SK-N-SH treated with all-trans-retinoic acid at 6 μM for 48 hours (cell line): ENCODE data around the gene CABLES1.

Experiments
- ATAC-seq: fragments of 200-7000 bp; cut with Tn5 transposase; 3 replicates; pipeline ENCODE4 v1.9.1; 2020; ENCODE audit warnings: mild to moderate bottlenecking, moderate library complexity
- ARNTL ChIP-seq: fragments of 450-650 bp; formaldehyde crosslinking; IDR thresholded peaks from 2 replicates; pipeline ENCODE4 v1.5.0; 2020; ENCODE audit warnings: low read depth, mild to moderate bottlenecking, moderate library complexity, borderline replicate concordance
- BACH2 ChIP-seq: fragments of 250-450 bp; sonication (Bioruptor Pico); IDR thresholded peaks from 2 replicates; pipeline ENCODE4 v1.9.0; 2021; ENCODE audit warnings: mild to moderate bottlenecking, borderline replicate concordance
- CSDC2 ChIP-seq: fragments of 250-450 bp; sonication (Bioruptor Pico); IDR thresholded peaks from 2 replicates; pipeline ENCODE4 v1.5.0; 2020; ENCODE audit warnings: mild to moderate bottlenecking, moderate library complexity
- CSRNP3 ChIP-seq: fragments of 250-450 bp; sonication (Bioruptor Pico); IDR thresholded peaks from 2 replicates; pipeline ENCODE4 v1.5.1; 2021; ENCODE audit warnings: mild to moderate bottlenecking, moderate library complexity
- ESRRG ChIP-seq: fragments of 250-450 bp; sonication (Bioruptor Pico); IDR thresholded peaks from 2 replicates; pipeline ENCODE4 v1.6.1; 2021; ENCODE audit warnings: mild to moderate bottlenecking
- GLIS3 ChIP-seq: fragments of 250-450 bp; sonication (Bioruptor Pico); IDR thresholded peaks from 2 replicates; pipeline ENCODE4 v1.5.0; 2020; ENCODE audit warnings: mild to moderate bottlenecking, moderate library complexity
- ISL1 ChIP-seq: fragments of 250-450 bp; sonication (Bioruptor Pico); IDR thresholded peaks from 2 replicates; pipeline ENCODE4 v2.1.2; 2022; ENCODE audit warnings: mild to moderate bottlenecking, moderate library complexity
- OSR1 ChIP-seq: fragments of 250-450 bp; sonication (Bioruptor Pico); IDR thresholded peaks from 2 replicates; pipeline ENCODE4 v1.8.0; 2022; ENCODE audit warnings: moderate library complexity, mild to moderate bottlenecking, inconsistent platforms
- PATZ1 ChIP-seq: fragments of 250-450 bp; sonication (Bioruptor Pico); IDR thresholded peaks from 2 replicates; pipeline ENCODE4 v1.8.0; 2020; ENCODE audit warnings: mild to moderate bottlenecking, moderate library complexity, borderline replicate concordance
- POU6F1 ChIP-seq: fragments of 250-450 bp; sonication (Bioruptor Pico); IDR thresholded peaks from 2 replicates; pipeline ENCODE4 v1.8.0; 2021; ENCODE audit warnings: low read depth, mild to moderate bottlenecking, moderate library complexity, borderline replicate concordance
- PPARA ChIP-seq: fragments of 250-450 bp; sonication (Bioruptor Pico); IDR thresholded peaks from 2 replicates; pipeline ENCODE4 v1.5.0; 2020; ENCODE audit warnings: mild to moderate bottlenecking, borderline replicate concordance
- RARB ChIP-seq: fragments of 250-450 bp; sonication (Bioruptor Pico); IDR thresholded peaks from 2 replicates; pipeline ENCODE4 v1.8.0; 2021; ENCODE audit warnings: mild to moderate bottlenecking, moderate library complexity
- SNAI2 ChIP-seq: fragments of 250-450 bp; sonication (Bioruptor Pico); IDR thresholded peaks from 2 replicates; pipeline ENCODE4 v1.5.0; 2020; ENCODE audit warnings: mild to moderate bottlenecking, moderate library complexity
- TCF4 ChIP-seq: fragments of 250-450 bp; sonication (Bioruptor Pico); IDR thresholded peaks from 2 replicates; pipeline ENCODE4 v1.8.0; 2021; ENCODE audit warnings: mild to moderate bottlenecking, moderate library complexity, borderline replicate concordance
- TOX ChIP-seq: fragments of 250-450 bp; sonication (Bioruptor Pico); IDR thresholded peaks from 2 replicates; pipeline ENCODE4 v1.8.0; 2021; ENCODE audit warnings: mild to moderate bottlenecking, moderate library complexity, borderline replicate concordance
- ZC3H10 ChIP-seq: fragments of 250-450 bp; sonication (Bioruptor Pico); IDR thresholded peaks from 2 replicates; pipeline ENCODE4 v1.5.1; 2021; ENCODE audit warnings: mild to moderate bottlenecking, moderate library complexity
- ZFP3 ChIP-seq: fragments of 250-450 bp; sonication (Bioruptor Pico); IDR thresholded peaks from 2 replicates; pipeline ENCODE4 v1.5.0; 2020; ENCODE audit warnings: mild to moderate bottlenecking, moderate library complexity
- ZFP30 ChIP-seq: fragments of 450-650 bp; formaldehyde crosslinking; IDR thresholded peaks from 2 replicates; pipeline ENCODE4 v1.5.0; 2022; ENCODE audit warnings: mild to moderate bottlenecking, moderate library complexity
- ZNF565 ChIP-seq: fragments of 450-650 bp; formaldehyde crosslinking; conservative IDR thresholded peaks from 2 replicates; pipeline ENCODE4 v1.5.0; 2020; ENCODE audit warnings: low read depth, mild to moderate bottlenecking, moderate library complexity
- ZNF70 ChIP-seq: fragments of 450-650 bp; formaldehyde crosslinking; IDR thresholded peaks from 2 replicates; pipeline ENCODE4 v1.5.0; 2020; ENCODE audit warnings: mild to moderate bottlenecking, moderate library complexity
- ZNF8 ChIP-seq: fragments of 450-650 bp; formaldehyde crosslinking; IDR thresholded peaks from 2 replicates; pipeline ENCODE4 v1.5.0; 2020; ENCODE audit warnings: mild to moderate bottlenecking, moderate library complexity

Gene CABLES1

GRCh38 chr18:23122334-23123229 lies 12.7 kb upstream of the CABLES1 start:
- no peak for TF ChIP-seq RARB (CRISPR knock-in tag)
- no peak for ATAC-seq

- no peak for ATAC-seq
Observed at GRCh38 chr18:23126376-23127056, 8.8 kb upstream of the CABLES1 start.

DNA sequence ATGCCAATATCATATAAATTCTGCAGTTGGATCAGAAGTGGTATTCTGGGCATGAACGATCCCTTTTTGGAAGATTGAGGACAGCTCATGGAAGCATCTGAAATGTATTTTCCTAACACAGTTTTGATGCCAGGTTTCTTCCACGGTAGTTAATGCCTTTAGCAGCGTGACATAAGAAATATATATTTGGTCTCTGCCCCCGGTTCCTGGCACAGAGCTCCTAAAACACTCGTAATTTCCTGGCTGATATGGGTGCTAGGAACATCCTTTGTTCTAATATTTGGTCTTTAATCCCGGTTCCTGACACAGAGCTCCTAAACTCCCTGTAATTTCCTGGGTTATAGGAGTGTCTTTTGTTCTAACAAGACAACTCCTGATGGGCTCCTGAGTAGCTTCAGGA lies 8.2 kb upstream of the CABLES1 start:
- TF ChIP-seq ZFP3 (CRISPR knock-in tag) (no peak), CSRNP3 (no peak), BACH2 (CRISPR knock-in tag) (no peak), ZNF8 (CRISPR knock-in tag) (no peak), ISL1 (no peak), ZNF565 (CRISPR knock-in tag) (no peak), ZNF70 (no peak), PATZ1 (CRISPR knock-in tag) (no peak), PPARA (CRISPR knock-in tag) (no peak), TOX (CRISPR knock-in tag) (no peak), ARNTL (CRISPR knock-in tag) (no peak), ZC3H10 (no peak), ESRRG (CRISPR knock-in tag) (no peak), RARB (CRISPR knock-in tag) (no peak), CSDC2 (CRISPR knock-in tag) (no peak), OSR1 (CRISPR knock-in tag) (no peak)
- no peak for ATAC-seq

More at GRCh38 chr18:23126376-23127056, 8.8 kb upstream of the CABLES1 start:
- no peak for TF ChIP-seq ZFP30
- no peak for TF ChIP-seq RARB (CRISPR knock-in tag)
- TF ChIP-seq GLIS3: no peak
- no peak for TF ChIP-seq OSR1 (CRISPR knock-in tag)
- no peak for TF ChIP-seq TCF4 (CRISPR knock-in tag)
- TF ChIP-seq ZFP3 (CRISPR knock-in tag): no peak
- TF ChIP-seq ESRRG (CRISPR knock-in tag): no peak
- TF ChIP-seq POU6F1 (CRISPR knock-in tag): no peak

GRCh38 chr18:23129355-23130002 lies 5.8 kb upstream of the CABLES1 start:
- TF ChIP-seq SNAI2 (CRISPR knock-in tag) (no peak), ZFP3 (CRISPR knock-in tag) (no peak), ZNF8 (CRISPR knock-in tag) (no peak), ZNF70 (no peak)
- ATAC-seq: no peak
